HG03457 (cell line): ENCODE measurements around the gene BSCL2.
"Not testable (repeated sequence)": the region's sequence is repeated elsewhere in the genome, so short reads cannot be mapped to it uniquely, and the experiment has no call there.

ENCODE experiments used
- ATAC-seq: cut with Tn5 transposase; IDR thresholded peaks from one replicate; pipeline ENCODE4 v1.9.1; 2021; ENCODE audit warnings: moderate number of reproducible peaks; ENCODE audit not compliant: unreplicated experiment

Gene BSCL2

DNA sequence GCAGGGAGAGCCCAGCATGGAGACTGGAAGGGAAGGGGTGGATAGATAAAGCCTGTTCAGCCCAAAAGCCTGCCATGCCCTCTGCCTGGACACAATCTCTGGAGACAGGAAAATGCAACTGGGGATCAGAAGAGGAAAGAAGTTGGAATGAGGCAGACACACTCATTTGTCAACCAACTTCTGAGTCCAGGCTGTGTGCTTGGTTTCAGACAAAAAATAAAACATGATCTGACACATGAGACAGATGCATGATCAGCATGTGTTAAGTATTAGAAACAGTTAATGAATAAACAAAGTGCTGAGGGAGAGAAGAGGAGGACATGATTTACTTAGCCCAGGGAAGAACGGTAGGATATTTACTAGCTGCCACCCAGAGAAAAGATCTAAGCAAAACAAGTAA is 18.7 kb downstream of the BSCL2 start:
- ATAC-seq = no peak

GRCh38 chr11:62687508-62688396 is 19.5 kb downstream of the BSCL2 start:
- no peak for ATAC-seq

GRCh38 chr11:62682518-62682917 is 24.7 kb downstream of the BSCL2 start:
- ATAC-seq = no peak

DNA sequence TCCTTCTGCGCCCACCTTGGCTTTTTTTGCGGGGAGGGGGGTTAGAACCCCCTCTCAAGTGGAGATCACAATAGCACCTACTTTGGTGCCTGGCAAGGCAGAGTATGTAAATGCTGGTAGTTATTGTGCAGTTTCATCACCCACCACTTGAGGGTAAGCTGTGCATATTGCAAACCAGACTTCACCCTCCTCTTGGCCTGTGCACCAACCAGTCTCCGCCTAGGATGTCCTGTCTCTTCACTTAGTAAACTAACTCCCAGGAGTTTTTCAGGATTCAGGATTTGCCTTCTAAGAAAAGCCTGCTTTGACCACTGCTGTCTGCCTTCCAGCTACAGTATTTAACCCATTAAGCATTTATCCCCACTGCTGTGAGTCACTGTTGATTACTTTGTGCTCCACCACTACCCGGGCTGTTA is 26.4 kb downstream of the BSCL2 start:
- no peak for ATAC-seq

DNA sequence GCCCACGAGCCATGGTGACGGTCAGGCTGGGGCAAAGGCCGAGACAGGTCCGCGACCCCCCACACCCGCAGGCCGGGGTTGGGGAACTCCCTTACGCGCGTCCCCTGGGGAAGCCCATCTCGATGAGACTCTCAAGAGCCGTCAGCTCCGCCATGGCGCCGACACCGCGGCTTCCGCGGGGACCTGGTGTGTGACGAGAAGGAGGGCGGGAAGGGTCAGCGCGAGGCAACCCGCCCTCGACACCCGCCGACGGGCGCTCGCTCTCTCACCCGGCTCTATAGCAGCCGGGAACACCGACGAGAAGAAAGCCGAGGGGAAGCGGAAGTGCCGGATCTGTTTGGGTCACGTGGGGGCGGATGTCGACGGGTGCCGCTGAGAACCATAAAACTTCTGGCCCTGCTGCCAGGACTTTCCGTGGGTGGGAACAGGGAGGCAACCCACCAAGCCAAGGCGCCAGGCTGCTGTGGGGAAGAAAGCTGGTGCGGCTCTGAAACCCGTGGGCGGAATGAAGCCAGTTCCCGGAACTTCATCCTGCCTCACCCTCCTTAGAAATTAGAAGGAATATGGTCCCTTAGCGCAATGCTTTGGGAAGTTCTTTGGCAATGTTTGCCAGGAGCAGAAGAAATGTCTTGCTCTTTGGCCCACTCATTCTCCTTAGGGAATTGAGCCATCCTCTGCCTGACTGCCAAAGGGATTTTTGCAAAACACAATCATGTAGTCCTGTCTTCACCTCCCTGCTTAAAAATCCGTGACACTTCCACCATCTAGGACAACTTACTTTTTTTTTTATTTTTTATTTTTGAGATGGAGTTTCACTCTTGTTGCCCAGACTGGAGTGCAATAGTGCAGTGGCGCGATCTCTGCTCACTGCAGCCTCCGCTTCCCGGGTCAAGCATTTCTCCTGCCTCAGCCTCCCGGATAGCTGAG is 28.2 kb downstream of the BSCL2 start, which contains the start of gene UBXN1:
UBXN1 (minus strand) TSS at position 304 of the 927 bp plus-strand sequence; CDS start at position 154, 150 bp downstream.
- no peak for ATAC-seq

- no peak for ATAC-seq
These were observed 28.8 kb downstream of the BSCL2 start for GRCh38 chr11:62678433-62678769.

GRCh38 chr11:62677714-62678113 is 29.5 kb downstream of the BSCL2 start:
- ATAC-seq = no peak

- ATAC-seq = no peak
These were observed 30.1 kb downstream of the BSCL2 start for GRCh38 chr11:62677156-62677555.

- no peak for ATAC-seq
These were observed 30.5 kb downstream of the BSCL2 start for GRCh38 chr11:62676698-62677097.

DNA sequence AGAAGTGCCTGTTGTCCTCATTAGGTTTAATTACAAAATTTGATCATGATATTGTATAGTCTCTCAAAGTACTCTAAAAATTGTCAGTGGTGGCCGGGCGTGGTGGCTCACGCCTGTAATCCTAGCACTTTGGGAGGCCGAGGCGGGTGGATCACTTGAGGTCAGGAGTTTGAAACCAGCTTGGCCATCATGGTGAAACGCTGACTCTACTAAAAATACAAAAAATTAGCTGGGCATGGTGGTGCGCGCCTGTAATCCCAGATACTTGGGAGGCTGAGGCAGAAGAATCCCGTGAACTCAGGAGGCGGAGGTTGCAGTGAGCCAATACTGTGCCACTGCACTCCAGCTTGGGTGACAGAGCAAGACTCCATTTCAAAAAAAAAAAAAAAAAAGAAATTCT is 31.8 kb downstream of the BSCL2 start:
- not testable (repeated sequence) for ATAC-seq

DNA sequence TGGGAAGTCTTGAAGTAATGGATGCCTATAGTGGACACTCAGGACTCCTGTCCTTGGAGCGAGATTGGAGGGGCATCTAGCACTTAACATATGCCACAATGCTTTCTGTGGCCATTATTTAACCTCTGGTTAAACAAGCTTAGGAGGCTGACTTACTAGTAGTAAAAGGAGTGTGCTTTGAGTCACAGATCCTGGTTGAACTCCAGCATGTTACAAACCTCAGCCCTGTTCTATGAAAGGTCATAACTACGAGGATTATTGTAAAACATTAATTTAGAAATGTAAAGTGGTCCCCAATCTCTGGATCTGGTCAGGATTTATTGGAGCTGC is 34.1 kb downstream of the BSCL2 start:
- no peak for ATAC-seq

DNA sequence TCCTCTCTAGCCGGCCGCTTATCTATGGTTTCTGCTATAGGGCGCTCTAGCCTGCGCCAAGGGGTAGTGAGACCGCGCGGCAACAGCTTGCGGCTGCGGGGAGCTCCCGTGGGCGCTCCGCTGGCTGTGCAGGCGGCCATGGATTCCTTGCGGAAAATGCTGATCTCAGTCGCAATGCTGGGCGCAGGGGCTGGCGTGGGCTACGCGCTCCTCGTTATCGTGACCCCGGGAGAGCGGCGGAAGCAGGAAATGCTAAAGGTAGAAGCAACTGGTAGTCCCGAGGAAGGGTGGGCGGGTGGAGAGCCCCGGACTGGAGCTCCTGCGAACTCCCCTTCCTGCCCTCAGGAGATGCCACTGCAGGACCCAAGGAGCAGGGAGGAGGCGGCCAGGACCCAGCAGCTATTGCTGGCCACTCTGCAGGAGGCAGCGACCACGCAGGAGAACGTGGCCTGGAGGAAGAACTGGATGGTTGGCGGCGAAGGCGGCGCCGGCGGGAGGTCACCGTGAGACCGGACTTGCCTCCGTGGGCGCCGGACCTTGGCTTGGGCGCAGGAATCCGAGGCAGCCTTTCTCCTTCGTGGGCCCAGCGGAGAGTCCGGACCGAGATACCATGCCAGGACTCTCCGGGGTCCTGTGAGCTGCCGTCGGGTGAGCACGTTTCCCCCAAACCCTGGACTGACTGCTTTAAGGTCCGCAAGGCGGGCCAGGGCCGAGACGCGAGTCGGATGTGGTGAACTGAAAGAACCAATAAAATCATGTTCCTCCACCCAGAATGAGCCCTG is 35.4 kb downstream of the BSCL2 start, which contains the start of the genes LBHD1 and UQCC3:
LBHD1 (minus strand) TSS at position 660 of the 782 bp plus-strand sequence. CDS start 2,236 bp downstream, outside the sequence.
UQCC3 (plus strand) TSS at position 66 of the 782 bp plus-strand sequence; CDS start at position 139, 73 bp downstream.
- no peak for ATAC-seq

DNA sequence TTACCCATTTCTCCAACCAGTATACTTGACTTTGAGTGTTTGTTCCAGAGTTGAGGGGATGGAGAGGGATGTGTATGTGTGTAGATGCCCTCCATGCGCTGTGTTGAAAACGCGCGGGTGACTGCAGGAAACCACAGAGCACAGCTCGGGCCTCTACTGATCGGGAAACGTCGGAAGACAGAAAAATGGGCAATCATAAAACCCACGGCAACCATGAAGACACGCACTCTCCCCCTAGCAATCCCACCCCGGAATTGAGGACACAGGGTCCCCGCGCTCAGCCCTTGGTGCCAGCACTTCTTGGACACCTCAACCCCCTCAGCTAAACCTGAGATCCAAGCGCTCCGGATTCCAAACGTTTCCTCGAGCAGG is 36.0 kb downstream of the BSCL2 start:
- ATAC-seq = no peak

DNA sequence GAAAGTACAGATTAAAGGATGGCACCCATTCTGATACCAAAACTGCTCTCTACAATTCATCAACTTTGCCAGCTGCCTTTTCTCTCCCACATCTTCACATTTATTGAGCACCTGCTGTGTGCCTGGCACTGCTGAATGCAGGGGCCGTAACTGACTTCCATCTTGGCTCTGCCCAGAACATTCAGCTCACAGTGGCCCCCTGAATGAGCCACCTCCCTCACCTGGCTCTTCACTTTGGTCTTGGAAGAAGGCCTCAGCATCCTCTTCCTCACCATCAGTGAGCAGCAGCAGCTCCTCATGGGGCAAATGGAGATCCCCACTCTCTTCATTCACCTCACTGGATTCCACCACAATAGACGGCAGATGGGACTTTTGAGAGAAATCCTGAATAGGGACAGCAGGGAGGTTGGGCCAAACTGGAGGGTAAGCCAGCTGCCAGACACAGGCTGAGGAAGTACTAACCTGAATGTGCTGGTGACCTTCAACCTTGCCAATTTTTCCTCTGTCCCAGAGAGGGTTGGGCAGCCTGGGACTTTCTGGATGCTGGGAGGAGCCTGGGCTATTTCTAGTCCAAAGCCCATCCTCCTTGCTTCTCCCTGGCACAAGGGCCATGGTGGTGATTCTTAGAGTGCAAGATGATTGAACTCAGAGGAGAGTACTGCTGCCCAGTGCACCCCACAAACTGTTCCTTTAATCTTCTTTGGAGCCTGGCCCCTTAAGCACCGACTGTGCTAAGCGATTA is 37.6 kb downstream of the BSCL2 start:
- no peak for ATAC-seq

GRCh38 chr11:62667460-62667859 is 39.8 kb downstream of the BSCL2 start:
- no peak for ATAC-seq

GRCh38 chr11:62666259-62666926 is 40.8 kb downstream of the BSCL2 start:
- ATAC-seq = no peak

DNA sequence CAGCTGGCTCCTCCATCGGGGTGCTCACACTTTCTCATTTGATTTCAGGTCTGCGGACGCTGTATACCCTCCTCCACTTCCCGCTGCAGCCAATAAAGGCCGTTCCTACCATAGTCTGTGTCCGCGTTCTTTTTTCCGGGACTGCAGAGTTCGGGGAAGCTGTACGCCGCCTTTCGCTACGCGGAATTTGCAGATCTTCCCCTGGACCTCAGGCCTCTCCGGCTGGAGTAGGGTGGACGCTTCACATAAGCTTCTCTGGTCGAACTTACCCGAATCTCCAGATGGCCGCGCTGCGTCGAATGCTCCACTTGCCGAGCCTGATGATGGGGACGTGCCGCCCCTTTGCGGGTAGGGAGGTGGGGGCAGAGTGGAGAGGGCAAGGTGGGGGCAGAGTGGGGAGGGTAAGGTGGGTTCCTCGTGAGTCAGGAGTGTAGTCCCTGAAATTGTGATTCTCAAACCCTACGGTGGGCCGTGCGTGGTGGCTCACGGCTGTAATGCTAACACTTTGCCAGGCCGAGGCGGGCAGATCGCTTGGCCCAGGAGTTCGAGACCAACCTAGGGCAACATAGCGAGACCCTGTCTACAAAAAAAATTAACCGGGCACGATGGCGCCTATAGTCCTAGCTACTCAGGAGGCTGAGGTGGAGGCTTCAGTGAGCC is 41.5 kb downstream of the BSCL2 start:
- peak; percentile 7 for ATAC-seq

DNA sequence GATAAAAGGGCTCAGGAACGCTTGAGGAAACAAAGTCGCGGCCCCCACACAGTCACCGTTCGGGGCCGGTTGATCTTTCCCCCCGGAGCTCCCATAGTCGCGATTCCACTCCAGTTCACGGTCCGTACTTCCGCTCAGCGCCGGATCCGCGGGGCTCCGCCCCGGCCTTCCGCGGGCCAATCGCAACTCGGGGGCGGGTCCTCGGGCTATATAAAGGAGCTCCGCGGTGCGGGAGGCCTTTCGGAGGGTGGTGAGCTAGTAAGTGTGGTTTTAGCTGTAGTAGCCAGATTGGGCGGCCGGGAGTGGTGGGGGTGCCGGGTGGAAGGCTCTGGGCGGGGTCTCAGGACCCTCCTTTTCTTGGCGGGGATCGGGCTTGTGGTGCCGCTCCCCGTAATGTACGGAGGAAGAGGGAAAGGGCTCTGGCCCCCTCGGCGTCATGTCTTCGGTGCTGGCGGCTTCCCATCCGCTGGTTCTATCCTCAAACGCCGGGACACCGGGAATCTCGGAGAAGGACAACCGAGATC is 42.1 kb downstream of the BSCL2 start, which contains the start of the genes C11orf98 and CSKMT:
C11orf98 (minus strand) TSS at position 136 of the 524 bp plus-strand sequence; CDS start at position 95, 41 bp downstream.
CSKMT (plus strand) TSS at position 238 of the 524 bp plus-strand sequence. CDS start 568 bp downstream, outside the sequence.
- ATAC-seq = peak; percentile 74
